ENCODE data around the gene EID3.
"Not testable (repeated sequence)": the region's sequence is repeated elsewhere in the genome, so short reads cannot be mapped to it uniquely, and the experiment has no call there.

The EID3 gene

GRCh38 chr12:104329707-104330532 lies 26.4 kb downstream of the EID3 start:
- TF ChIP-seq, protein P1, sequence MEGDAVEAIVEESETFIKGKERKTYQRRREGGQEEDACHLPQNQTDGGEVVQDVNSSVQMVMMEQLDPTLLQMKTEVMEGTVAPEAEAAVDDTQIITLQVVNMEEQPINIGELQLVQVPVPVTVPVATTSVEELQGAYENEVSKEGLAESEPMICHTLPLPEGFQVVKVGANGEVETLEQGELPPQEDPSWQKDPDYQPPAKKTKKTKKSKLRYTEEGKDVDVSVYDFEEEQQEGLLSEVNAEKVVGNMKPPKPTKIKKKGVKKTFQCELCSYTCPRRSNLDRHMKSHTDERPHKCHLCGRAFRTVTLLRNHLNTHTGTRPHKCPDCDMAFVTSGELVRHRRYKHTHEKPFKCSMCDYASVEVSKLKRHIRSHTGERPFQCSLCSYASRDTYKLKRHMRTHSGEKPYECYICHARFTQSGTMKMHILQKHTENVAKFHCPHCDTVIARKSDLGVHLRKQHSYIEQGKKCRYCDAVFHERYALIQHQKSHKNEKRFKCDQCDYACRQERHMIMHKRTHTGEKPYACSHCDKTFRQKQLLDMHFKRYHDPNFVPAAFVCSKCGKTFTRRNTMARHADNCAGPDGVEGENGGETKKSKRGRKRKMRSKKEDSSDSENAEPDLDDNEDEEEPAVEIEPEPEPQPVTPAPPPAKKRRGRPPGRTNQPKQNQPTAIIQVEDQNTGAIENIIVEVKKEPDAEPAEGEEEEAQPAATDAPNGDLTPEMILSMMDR (IDR thresholded peaks at IDR 0.05; ENCODE audit: insufficient read depth, low read depth, low read length, missing control alignments), result no peak
- DNase-seq (ENCODE audit: low read depth), result no peak
- no peak overlapping the region for H3K4me3 ChIP-seq (ENCODE audit: low read length)

DNA sequence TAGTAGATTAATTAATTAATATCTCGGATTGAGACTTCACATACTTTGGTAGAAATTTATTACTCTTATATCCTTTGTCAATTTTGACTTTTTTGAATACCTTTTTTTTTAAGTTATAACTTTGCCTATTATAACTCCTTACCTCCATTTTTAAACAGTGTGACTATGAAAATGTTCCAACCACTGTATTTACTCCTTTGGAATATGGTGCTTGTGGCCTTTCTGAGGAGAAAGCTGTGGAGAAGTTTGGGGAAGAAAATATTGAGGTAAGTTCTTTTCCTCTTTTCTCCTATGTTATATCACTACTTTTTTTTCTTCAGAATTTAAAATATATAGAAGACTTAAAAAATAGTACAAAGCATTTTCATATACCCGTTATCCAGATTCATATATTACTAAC lies 27.8 kb downstream of the EID3 start:
- DNase-seq (ENCODE audit: low read depth), result no peak
- TF ChIP-seq, protein P1 (IDR thresholded peaks at IDR 0.05; ENCODE audit: insufficient read depth, low read depth, low read length, missing control alignments), result no peak
- no peak overlapping the region for H3K4me3 ChIP-seq (ENCODE audit: low read length)

GRCh38 chr12:104332273-104332672 lies 28.7 kb downstream of the EID3 start:
- DNase-seq (ENCODE audit: low read depth); H3K4me3 ChIP-seq (ENCODE audit: low read length): not testable (repeated sequence)

GRCh38 chr12:104333692-104334255 lies 30.2 kb downstream of the EID3 start:
- no peak for DNase-seq (ENCODE audit: low read depth)
- H3K4me3 ChIP-seq (ENCODE audit: low read length), result no peak overlapping the region
- TF ChIP-seq, protein P1 (IDR thresholded peaks at IDR 0.05; ENCODE audit: insufficient read depth, low read depth, low read length, missing control alignments), result no peak

- H3K4me3 ChIP-seq (ENCODE audit: low read length), result no peak overlapping the region
- TF ChIP-seq, protein P1 (IDR thresholded peaks at IDR 0.05; ENCODE audit: insufficient read depth, low read depth, low read length, missing control alignments), result no peak
- no peak for DNase-seq (ENCODE audit: low read depth)
These were observed 31.0 kb downstream of the EID3 start for GRCh38 chr12:104334581-104334980.

- TF ChIP-seq, protein P1 (IDR thresholded peaks at IDR 0.05; ENCODE audit: insufficient read depth, low read depth, low read length, missing control alignments), result no peak
- no peak for DNase-seq (ENCODE audit: low read depth)
- no peak overlapping the region for H3K4me3 ChIP-seq (ENCODE audit: low read length)
These were observed 32.6 kb downstream of the EID3 start for GRCh38 chr12:104336115-104336514.

DNA sequence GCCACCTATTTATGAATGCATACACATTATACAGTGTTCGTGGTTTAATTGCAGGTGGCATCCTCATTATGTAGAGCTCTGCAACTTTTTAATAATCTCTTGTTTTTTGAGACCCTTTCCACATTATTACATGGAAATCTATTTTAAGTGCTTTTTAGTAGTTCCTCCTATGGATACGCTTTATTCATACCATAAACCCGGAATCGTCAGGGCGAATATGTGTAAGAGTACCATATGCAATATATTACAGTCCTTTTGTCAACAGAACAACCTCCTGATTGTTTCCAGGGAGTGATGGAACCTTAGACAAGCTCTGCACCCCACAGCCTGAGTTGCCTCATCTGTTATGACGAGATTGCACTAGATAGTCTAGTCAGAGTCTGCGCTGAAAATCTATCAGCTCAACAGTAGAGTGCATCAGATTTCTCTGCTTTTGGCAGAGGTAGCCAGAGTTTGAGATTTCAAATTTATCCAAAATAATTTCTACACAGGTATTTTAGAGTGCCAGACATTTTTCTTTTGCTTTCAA lies 33.6 kb downstream of the EID3 start:
- DNase-seq (ENCODE audit: low read depth), result no peak
- H3K4me3 ChIP-seq (ENCODE audit: low read length), result no peak overlapping the region
- TF ChIP-seq, protein P1 (IDR thresholded peaks at IDR 0.05; ENCODE audit: insufficient read depth, low read depth, low read length, missing control alignments), result no peak
